Ishikawa (cell line): ENCODE measurements around the gene LOXL4.

Experiments
- CEBPB ChIP-seq: IDR thresholded peaks from 2 replicates; pipeline ENCODE4 v1.6.1; 2012
- CREB1 ChIP-seq: IDR thresholded peaks from 2 replicates; pipeline ENCODE4 v1.6.1; 2012; ENCODE audit warnings: low read depth
- EGR1 ChIP-seq: IDR thresholded peaks from 2 replicates; pipeline ENCODE4 v1.6.1; 2012
- RAD21 ChIP-seq: IDR thresholded peaks from 2 replicates; pipeline ENCODE4 v1.6.1; 2012; ENCODE audit warnings: low read depth
- TCF12 ChIP-seq: IDR thresholded peaks from 2 replicates; pipeline ENCODE4 v1.6.1; 2012; ENCODE audit warnings: low read depth
- YY1 ChIP-seq: IDR thresholded peaks from 2 replicates; pipeline ENCODE4 v1.6.1; 2012; ENCODE audit warnings: low read depth
- ZBTB7A ChIP-seq: IDR thresholded peaks from 2 replicates; pipeline ENCODE4 v1.6.1; 2012; ENCODE audit warnings: low read depth
- TF ChIP-seq, protein P1 (sequence below): IDR thresholded peaks from 2 replicates; pipeline ENCODE4 v1.6.1; 2012; ENCODE audit warnings: low read depth, mild to moderate bottlenecking

DNA sequence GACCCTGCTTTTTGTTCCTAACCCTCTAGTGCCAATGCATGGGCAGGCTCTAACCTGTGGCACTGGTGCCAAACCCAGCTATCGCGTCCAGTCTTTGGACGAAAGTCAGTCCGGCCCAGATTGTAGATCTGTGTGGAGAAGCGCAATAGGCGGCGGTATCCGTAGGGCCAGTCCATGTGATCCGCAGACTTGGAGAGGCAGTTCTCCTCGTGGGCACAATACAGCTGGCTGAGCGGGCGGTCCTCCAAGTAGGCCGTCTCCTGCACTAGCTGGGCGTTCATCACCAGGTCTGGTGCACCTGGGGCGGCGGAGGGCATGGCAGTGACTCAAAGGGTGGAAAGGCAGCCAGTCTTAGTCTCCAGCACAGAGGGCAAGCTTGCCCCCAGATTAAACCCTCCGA, 14.5 kb downstream of the LOXL4 start:
- TF ChIP-seq EGR1 (no peak), TCF12 (peak; percentile 63; the same call in 1 of the 2 replicates), CEBPB (no peak), YY1 (no peak), CREB1 (no peak), RAD21 (no peak), ZBTB7A (no peak)
- TF ChIP-seq, protein P1, sequence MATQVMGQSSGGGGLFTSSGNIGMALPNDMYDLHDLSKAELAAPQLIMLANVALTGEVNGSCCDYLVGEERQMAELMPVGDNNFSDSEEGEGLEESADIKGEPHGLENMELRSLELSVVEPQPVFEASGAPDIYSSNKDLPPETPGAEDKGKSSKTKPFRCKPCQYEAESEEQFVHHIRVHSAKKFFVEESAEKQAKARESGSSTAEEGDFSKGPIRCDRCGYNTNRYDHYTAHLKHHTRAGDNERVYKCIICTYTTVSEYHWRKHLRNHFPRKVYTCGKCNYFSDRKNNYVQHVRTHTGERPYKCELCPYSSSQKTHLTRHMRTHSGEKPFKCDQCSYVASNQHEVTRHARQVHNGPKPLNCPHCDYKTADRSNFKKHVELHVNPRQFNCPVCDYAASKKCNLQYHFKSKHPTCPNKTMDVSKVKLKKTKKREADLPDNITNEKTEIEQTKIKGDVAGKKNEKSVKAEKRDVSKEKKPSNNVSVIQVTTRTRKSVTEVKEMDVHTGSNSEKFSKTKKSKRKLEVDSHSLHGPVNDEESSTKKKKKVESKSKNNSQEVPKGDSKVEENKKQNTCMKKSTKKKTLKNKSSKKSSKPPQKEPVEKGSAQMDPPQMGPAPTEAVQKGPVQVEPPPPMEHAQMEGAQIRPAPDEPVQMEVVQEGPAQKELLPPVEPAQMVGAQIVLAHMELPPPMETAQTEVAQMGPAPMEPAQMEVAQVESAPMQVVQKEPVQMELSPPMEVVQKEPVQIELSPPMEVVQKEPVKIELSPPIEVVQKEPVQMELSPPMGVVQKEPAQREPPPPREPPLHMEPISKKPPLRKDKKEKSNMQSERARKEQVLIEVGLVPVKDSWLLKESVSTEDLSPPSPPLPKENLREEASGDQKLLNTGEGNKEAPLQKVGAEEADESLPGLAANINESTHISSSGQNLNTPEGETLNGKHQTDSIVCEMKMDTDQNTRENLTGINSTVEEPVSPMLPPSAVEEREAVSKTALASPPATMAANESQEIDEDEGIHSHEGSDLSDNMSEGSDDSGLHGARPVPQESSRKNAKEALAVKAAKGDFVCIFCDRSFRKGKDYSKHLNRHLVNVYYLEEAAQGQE, result no peak
